ENCODE results near the gene MYBPC1. TPM values are rescaled to one million over a fixed set of nuclear protein-coding genes. Genes with fewer than 3 reads are reported as not detected.

The MYBPC1 gene
- total and polyA plus RNA-seq, 9 of the 15 experiments (the other 6 are each of a cell fraction or from before 2014, with no cell fraction given) = not detected

DNA sequence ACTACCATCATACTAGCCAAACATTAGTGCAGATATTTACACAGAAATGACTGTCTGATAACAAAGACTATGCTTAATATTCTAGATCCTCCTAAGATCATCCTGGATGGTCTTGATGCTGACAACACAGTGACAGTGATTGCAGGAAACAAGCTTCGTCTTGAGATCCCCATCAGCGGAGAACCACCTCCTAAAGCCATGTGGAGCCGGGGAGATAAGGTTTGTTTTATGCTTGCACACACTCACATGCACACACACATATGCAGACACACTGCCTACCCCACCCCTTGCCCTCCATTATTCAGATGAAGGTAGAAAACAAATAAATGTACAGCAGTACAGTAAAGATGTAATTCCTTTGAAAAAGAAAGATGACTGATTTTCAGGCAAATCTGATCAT is 58.3 kb downstream of the MYBPC1 start:
- Histone ChIP-seq H3K36me3 (ENCODE audit: control insufficient read depth, insufficient read depth, low read length) (no peaks in the 10 kb centered on the region), H3K4me1 (replicated peaks in 1 of 2; ENCODE audit: control insufficient read depth in 2 of 2, insufficient read depth in 2 of 2, low read length in 2 of 2) (no peaks in the 10 kb centered on the region), H3K9ac (ENCODE audit: insufficient read depth in 1 of 2, low read depth in 2 of 2, low read length in 2 of 2) (no peak overlapping the region), H3K9me3 (replicated peaks; ENCODE audit: control insufficient read depth, insufficient read depth, low read depth, low read length) (no peaks in the 10 kb centered on the region), H2AFZ (ENCODE audit: low read depth, low read length) (no peak overlapping the region), H3K27ac (ENCODE audit: extremely low read depth, low read depth, low read length) (no peak overlapping the region), H3K4me3 (no peak overlapping the region), H3K27me3 (ENCODE audit: control insufficient read depth in 2 of 2, insufficient read depth in 2 of 2, low read length in 2 of 2) (no peaks in the 10 kb centered on the region; a peak in 4 of 5 replicates), H3K79me2 (ENCODE audit: control insufficient read depth, insufficient read depth, low read length) (no peaks in the 10 kb centered on the region), H4K20me1 (replicated peaks; ENCODE audit: control insufficient read depth, insufficient read depth, low read length) (no peaks in the 10 kb centered on the region), H3K9me1 (ENCODE audit: control insufficient read depth, insufficient read depth, low read length) (no peaks in the 10 kb centered on the region), H3K4me2 (ENCODE audit: insufficient read depth, low read length) (no peak overlapping the region)
- in situ Hi-C loops (cut with MboI) = no loop called here
- ATAC-seq (peak; percentile 41; the same call in 1 of the 3 replicates), FAIRE-seq (no peak), DNase-seq (ENCODE audit: extremely low read depth in 1 of 4, low spot score in 3 of 4) (peak in 1 of 4 experiments; percentile 25)
- no TSS peak for BruUV-seq (replicated peaks)
- WGBS (ENCODE audit: insufficient coverage, low coverage, missing lambda C conversion rate) = 0% methylated on average over 3 of the region's 3 CpGs
- POLR2A ChIA-PET = interaction anchor here (0.6 to 0.8 kb wide), 2 partner anchors 58 to 624 kb away, joined by 3 read pairs; partner anchors contain the start of gene MYBPC1
- CTCF ChIA-PET (ENCODE audit: low intra/inter-chr PET ratio) = interaction anchor here (0.7 kb wide), 1 partner anchor 611 kb away, joined by 5 read pairs; no protein-coding TSS in a partner anchor
- intact Hi-C loops (cut with micrococcal nuclease) = no loop called here
- TF ChIP-seq ZNF778 (CRISPR knock-in tag; IDR thresholded peaks at IDR 0.05) = no peak
- TF ChIP-seq, protein P1, sequence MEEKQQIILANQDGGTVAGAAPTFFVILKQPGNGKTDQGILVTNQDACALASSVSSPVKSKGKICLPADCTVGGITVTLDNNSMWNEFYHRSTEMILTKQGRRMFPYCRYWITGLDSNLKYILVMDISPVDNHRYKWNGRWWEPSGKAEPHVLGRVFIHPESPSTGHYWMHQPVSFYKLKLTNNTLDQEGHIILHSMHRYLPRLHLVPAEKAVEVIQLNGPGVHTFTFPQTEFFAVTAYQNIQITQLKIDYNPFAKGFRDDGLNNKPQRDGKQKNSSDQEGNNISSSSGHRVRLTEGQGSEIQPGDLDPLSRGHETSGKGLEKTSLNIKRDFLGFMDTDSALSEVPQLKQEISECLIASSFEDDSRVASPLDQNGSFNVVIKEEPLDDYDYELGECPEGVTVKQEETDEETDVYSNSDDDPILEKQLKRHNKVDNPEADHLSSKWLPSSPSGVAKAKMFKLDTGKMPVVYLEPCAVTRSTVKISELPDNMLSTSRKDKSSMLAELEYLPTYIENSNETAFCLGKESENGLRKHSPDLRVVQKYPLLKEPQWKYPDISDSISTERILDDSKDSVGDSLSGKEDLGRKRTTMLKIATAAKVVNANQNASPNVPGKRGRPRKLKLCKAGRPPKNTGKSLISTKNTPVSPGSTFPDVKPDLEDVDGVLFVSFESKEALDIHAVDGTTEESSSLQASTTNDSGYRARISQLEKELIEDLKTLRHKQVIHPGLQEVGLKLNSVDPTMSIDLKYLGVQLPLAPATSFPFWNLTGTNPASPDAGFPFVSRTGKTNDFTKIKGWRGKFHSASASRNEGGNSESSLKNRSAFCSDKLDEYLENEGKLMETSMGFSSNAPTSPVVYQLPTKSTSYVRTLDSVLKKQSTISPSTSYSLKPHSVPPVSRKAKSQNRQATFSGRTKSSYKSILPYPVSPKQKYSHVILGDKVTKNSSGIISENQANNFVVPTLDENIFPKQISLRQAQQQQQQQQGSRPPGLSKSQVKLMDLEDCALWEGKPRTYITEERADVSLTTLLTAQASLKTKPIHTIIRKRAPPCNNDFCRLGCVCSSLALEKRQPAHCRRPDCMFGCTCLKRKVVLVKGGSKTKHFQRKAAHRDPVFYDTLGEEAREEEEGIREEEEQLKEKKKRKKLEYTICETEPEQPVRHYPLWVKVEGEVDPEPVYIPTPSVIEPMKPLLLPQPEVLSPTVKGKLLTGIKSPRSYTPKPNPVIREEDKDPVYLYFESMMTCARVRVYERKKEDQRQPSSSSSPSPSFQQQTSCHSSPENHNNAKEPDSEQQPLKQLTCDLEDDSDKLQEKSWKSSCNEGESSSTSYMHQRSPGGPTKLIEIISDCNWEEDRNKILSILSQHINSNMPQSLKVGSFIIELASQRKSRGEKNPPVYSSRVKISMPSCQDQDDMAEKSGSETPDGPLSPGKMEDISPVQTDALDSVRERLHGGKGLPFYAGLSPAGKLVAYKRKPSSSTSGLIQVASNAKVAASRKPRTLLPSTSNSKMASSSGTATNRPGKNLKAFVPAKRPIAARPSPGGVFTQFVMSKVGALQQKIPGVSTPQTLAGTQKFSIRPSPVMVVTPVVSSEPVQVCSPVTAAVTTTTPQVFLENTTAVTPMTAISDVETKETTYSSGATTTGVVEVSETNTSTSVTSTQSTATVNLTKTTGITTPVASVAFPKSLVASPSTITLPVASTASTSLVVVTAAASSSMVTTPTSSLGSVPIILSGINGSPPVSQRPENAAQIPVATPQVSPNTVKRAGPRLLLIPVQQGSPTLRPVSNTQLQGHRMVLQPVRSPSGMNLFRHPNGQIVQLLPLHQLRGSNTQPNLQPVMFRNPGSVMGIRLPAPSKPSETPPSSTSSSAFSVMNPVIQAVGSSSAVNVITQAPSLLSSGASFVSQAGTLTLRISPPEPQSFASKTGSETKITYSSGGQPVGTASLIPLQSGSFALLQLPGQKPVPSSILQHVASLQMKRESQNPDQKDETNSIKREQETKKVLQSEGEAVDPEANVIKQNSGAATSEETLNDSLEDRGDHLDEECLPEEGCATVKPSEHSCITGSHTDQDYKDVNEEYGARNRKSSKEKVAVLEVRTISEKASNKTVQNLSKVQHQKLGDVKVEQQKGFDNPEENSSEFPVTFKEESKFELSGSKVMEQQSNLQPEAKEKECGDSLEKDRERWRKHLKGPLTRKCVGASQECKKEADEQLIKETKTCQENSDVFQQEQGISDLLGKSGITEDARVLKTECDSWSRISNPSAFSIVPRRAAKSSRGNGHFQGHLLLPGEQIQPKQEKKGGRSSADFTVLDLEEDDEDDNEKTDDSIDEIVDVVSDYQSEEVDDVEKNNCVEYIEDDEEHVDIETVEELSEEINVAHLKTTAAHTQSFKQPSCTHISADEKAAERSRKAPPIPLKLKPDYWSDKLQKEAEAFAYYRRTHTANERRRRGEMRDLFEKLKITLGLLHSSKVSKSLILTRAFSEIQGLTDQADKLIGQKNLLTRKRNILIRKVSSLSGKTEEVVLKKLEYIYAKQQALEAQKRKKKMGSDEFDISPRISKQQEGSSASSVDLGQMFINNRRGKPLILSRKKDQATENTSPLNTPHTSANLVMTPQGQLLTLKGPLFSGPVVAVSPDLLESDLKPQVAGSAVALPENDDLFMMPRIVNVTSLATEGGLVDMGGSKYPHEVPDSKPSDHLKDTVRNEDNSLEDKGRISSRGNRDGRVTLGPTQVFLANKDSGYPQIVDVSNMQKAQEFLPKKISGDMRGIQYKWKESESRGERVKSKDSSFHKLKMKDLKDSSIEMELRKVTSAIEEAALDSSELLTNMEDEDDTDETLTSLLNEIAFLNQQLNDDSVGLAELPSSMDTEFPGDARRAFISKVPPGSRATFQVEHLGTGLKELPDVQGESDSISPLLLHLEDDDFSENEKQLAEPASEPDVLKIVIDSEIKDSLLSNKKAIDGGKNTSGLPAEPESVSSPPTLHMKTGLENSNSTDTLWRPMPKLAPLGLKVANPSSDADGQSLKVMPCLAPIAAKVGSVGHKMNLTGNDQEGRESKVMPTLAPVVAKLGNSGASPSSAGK (IDR thresholded peaks at IDR 0.05) = no peak
- TF ChIP-seq HDAC2 (IDR thresholded peaks at IDR 0.05) = no peak
- TF ChIP-seq RCOR1 (IDR thresholded peaks at IDR 0.05; ENCODE audit: borderline replicate concordance in 1 of 2, low read depth in 2 of 2, low read length in 2 of 2) = peak in 1 of 2 experiments; percentile 74; a peak in 2 of 4 replicates
- no peak for TF ChIP-seq SMAD4 (CRISPR knock-in tag; conservative IDR thresholded peaks at IDR 0.05)
- TF ChIP-seq KDM1A (IDR thresholded peaks at IDR 0.05) = peak; percentile 14 to 60; a peak in 1 of 4 replicates
- no peak for TF ChIP-seq CEBPB (tag; IDR thresholded peaks at IDR 0.05)
- TF ChIP-seq, protein P2, sequence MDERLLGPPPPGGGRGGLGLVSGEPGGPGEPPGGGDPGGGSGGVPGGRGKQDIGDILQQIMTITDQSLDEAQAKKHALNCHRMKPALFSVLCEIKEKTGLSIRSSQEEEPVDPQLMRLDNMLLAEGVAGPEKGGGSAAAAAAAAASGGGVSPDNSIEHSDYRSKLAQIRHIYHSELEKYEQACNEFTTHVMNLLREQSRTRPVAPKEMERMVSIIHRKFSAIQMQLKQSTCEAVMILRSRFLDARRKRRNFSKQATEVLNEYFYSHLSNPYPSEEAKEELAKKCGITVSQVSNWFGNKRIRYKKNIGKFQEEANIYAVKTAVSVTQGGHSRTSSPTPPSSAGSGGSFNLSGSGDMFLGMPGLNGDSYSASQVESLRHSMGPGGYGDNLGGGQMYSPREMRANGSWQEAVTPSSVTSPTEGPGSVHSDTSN (CRISPR knock-in tag; IDR thresholded peaks at IDR 0.05; ENCODE audit: low read depth) = no peak
- TF ChIP-seq, protein P2 (tag; conservative IDR thresholded peaks at IDR 0.05; ENCODE audit: low read depth) = 0 out of 2 replicates have a peak, but pooled peaks have one; percentile 31

Data from K562 (cell line).